ENCODE measurements around the gene MFSD2A.

- TF ChIP-seq, protein P1, sequence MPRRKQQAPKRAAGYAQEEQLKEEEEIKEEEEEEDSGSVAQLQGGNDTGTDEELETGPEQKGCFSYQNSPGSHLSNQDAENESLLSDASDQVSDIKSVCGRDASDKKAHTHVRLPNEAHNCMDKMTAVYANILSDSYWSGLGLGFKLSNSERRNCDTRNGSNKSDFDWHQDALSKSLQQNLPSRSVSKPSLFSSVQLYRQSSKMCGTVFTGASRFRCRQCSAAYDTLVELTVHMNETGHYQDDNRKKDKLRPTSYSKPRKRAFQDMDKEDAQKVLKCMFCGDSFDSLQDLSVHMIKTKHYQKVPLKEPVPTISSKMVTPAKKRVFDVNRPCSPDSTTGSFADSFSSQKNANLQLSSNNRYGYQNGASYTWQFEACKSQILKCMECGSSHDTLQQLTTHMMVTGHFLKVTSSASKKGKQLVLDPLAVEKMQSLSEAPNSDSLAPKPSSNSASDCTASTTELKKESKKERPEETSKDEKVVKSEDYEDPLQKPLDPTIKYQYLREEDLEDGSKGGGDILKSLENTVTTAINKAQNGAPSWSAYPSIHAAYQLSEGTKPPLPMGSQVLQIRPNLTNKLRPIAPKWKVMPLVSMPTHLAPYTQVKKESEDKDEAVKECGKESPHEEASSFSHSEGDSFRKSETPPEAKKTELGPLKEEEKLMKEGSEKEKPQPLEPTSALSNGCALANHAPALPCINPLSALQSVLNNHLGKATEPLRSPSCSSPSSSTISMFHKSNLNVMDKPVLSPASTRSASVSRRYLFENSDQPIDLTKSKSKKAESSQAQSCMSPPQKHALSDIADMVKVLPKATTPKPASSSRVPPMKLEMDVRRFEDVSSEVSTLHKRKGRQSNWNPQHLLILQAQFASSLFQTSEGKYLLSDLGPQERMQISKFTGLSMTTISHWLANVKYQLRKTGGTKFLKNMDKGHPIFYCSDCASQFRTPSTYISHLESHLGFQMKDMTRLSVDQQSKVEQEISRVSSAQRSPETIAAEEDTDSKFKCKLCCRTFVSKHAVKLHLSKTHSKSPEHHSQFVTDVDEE (CRISPR knock-in tag; IDR thresholded peaks at IDR 0.05): no peak
- TF ChIP-seq SNAI2 (CRISPR knock-in tag; IDR thresholded peaks at IDR 0.05) (no peak), ZFP30 (CRISPR knock-in tag; IDR thresholded peaks at IDR 0.05) (no peak), ZFP3 (CRISPR knock-in tag; IDR thresholded peaks at IDR 0.05) (no peak), ARNTL (CRISPR knock-in tag; IDR thresholded peaks at IDR 0.05; ENCODE audit: borderline replicate concordance, low read depth) (no peak), GLIS3 (CRISPR knock-in tag; IDR thresholded peaks at IDR 0.05) (no peak), ZNF565 (CRISPR knock-in tag; conservative IDR thresholded peaks at IDR 0.05; ENCODE audit: low read depth) (no peak), CSDC2 (CRISPR knock-in tag; IDR thresholded peaks at IDR 0.05) (no peak), ZNF8 (CRISPR knock-in tag; IDR thresholded peaks at IDR 0.05) (no peak)
- TF ChIP-seq, protein P2, sequence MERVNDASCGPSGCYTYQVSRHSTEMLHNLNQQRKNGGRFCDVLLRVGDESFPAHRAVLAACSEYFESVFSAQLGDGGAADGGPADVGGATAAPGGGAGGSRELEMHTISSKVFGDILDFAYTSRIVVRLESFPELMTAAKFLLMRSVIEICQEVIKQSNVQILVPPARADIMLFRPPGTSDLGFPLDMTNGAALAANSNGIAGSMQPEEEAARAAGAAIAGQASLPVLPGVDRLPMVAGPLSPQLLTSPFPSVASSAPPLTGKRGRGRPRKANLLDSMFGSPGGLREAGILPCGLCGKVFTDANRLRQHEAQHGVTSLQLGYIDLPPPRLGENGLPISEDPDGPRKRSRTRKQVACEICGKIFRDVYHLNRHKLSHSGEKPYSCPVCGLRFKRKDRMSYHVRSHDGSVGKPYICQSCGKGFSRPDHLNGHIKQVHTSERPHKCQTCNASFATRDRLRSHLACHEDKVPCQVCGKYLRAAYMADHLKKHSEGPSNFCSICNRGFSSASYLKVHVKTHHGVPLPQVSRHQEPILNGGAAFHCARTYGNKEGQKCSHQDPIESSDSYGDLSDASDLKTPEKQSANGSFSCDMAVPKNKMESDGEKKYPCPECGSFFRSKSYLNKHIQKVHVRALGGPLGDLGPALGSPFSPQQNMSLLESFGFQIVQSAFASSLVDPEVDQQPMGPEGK (CRISPR knock-in tag; IDR thresholded peaks at IDR 0.05; ENCODE audit: borderline replicate concordance): no peak
Measured at GRCh38 chr1:39995973-39996393, 41.0 kb downstream of the MFSD2A start.
